A549 (cell line): ENCODE data around the gene MPZ. TPM values are rescaled to one million over a fixed set of nuclear protein-coding genes. Genes with fewer than 3 reads are reported as not detected.
"Not testable (repeated sequence)": the region's sequence is repeated elsewhere in the genome, so short reads cannot be mapped to it uniquely, and the experiment has no call there.

ENCODE experiments used
- ATAC-seq, 2 experiments: fragments of 200-7000 bp in 1 of 2; fragments of >200 bp in 1 of 2; cut with Nextera tagmentation in 1 of 2; cut with Tn5 transposase in 1 of 2; 3 replicates each; pipeline versions ENCODE4 v1.8.0 to v1.9.1; 2018 to 2020; ENCODE audit warnings: mild to moderate bottlenecking in 1 of 2, moderate library complexity in 1 of 2
- CTCF ChIA-PET: fragments of 300-600 bp; sonication (Branson Sonifier 250); formaldehyde crosslinking; extraction: SDS; loops from one replicate; lab custom pipeline; 2021; ENCODE audit warnings: antibody characterized with exemption, inconsistent platforms; lab: Yijun Ruan, JAX
- POLR2A ChIA-PET: fragments of 350-600 bp; formaldehyde crosslinking; extraction: SDS; loops from one replicate; lab custom pipeline; 2021; ENCODE audit warnings: antibody characterized with exemption, inconsistent platforms; lab: Yijun Ruan, JAX
- DNase-seq, 2 experiments: peaks; one replicate each; pipeline versions ENCODE4 v3.0.0 to v3.0.0-alpha.2; 2011 to 2016; ENCODE audit warnings: low read depth in 1 of 2, low spot score in 1 of 2
- FAIRE-seq: peaks from 2 replicates; lab custom pipeline; 2011; peaks lifted over from hg19 to GRCh38; lab: Jason Lieb, UNC
- H3K27ac ChIP-seq, 2 experiments: fragments of >200 bp; sonication (Bioruptor Twin); formaldehyde crosslinking; 3 replicates each; pipeline ENCODE4 v1.5.1; 2016 to 2017
- H3K4me1 ChIP-seq: fragments of >200 bp; sonication (Bioruptor Twin); formaldehyde crosslinking; 3 replicates; pipeline ENCODE4 v1.6.1; 2016
- H3K4me2 ChIP-seq: fragments of >200 bp; sonication (Bioruptor Twin); formaldehyde crosslinking; 3 replicates; pipeline ENCODE4 v1.6.1; 2016
- H3K4me3 ChIP-seq: fragments of >200 bp; sonication (Bioruptor Twin); formaldehyde crosslinking; 3 replicates; pipeline ENCODE4 v1.5.1; 2016
- H3K9me3 ChIP-seq: fragments of >200 bp; sonication (Bioruptor Twin); formaldehyde crosslinking; 3 replicates; pipeline ENCODE4 v1.6.1; 2016
- BHLHE40 ChIP-seq: IDR thresholded peaks from 2 replicates; pipeline ENCODE4 v1.6.1; 2012; ENCODE audit warnings: low read depth, low read length, inconsistent platforms
- CBX2 ChIP-seq: fragments of 200-600 bp; sonication (generic); IDR thresholded peaks from 2 replicates; pipeline ENCODE4 v1.6.1; 2016; ENCODE audit warnings: low read depth, mild to moderate bottlenecking, borderline replicate concordance
- CEBPB ChIP-seq, 2 experiments: fragments of >200 bp in 1 of 2; sonication (Bioruptor Twin) in 1 of 2; formaldehyde crosslinking in 1 of 2; IDR thresholded peaks; 2 replicates each; pipeline ENCODE4 v1.6.1; 2012 to 2016
- CHD2 ChIP-seq: fragments of 150-350 bp; IDR thresholded peaks from 2 replicates; pipeline ENCODE4 v1.6.1; 2014; ENCODE audit warnings: low read length; ENCODE audit not compliant: partially characterized antibody
- CHD4 ChIP-seq: fragments of 200-600 bp; sonication (generic); IDR thresholded peaks from 2 replicates; pipeline ENCODE4 v1.6.1; 2016; ENCODE audit warnings: antibody characterized with exemption, mild to moderate bottlenecking, borderline replicate concordance
- CTCF ChIP-seq: fragments of >200 bp; sonication (Bioruptor Twin); formaldehyde crosslinking; IDR thresholded peaks from 3 replicates; pipeline ENCODE4 v1.5.1; 2016
- EP300 ChIP-seq, 2 experiments: fragments of >200 bp; sonication (Bioruptor Twin); formaldehyde crosslinking; IDR thresholded peaks; 2 replicates in 1 of 2; 3 replicates in 1 of 2; pipeline ENCODE4 v1.6.1; 2016 to 2017
- GATA3 ChIP-seq: IDR thresholded peaks from 2 replicates; pipeline ENCODE4 v1.6.1; 2012; ENCODE audit warnings: borderline replicate concordance
- HES2 ChIP-seq: fragments of >200 bp; sonication (Bioruptor Twin); formaldehyde crosslinking; IDR thresholded peaks from 2 replicates; pipeline ENCODE4 v1.6.1; 2016
- HEYL ChIP-seq: fragments of 250-450 bp; sonication (Bioruptor Pico); IDR thresholded peaks from 2 replicates; pipeline ENCODE4 v1.8.0; 2021; ENCODE audit warnings: mild to moderate bottlenecking, moderate library complexity
- HOXA7 ChIP-seq: fragments of 250-450 bp; sonication (Bioruptor Pico); IDR thresholded peaks from 2 replicates; pipeline ENCODE4 v1.5.0; 2020; ENCODE audit warnings: mild to moderate bottlenecking, moderate library complexity
- JUN ChIP-seq, 2 experiments: fragments of >200 bp; sonication (Bioruptor Twin); formaldehyde crosslinking; IDR thresholded peaks; 2 replicates in 1 of 2; 3 replicates in 1 of 2; pipeline ENCODE4 v1.6.1; 2016 to 2017
- KDM1A ChIP-seq: fragments of 200-600 bp; sonication (generic); IDR thresholded peaks from 2 replicates; pipeline ENCODE4 v1.6.1; 2016; ENCODE audit warnings: low read depth, mild to moderate bottlenecking
- MAFK ChIP-seq: fragments of 450-650 bp; IDR thresholded peaks from 2 replicates; pipeline ENCODE4 v1.6.1; 2014; ENCODE audit not compliant: partially characterized antibody
- NPAS2 ChIP-seq: fragments of 250-450 bp; sonication (Bioruptor Pico); IDR thresholded peaks from 2 replicates; pipeline ENCODE4 v1.8.0; 2022; ENCODE audit warnings: mild to moderate bottlenecking, moderate library complexity, borderline replicate concordance
- PBX3 ChIP-seq: IDR thresholded peaks from 2 replicates; pipeline ENCODE4 v1.6.1; 2012
- PHF8 ChIP-seq: fragments of 200-600 bp; sonication (generic); IDR thresholded peaks from 2 replicates; pipeline ENCODE4 v1.6.1; 2016; ENCODE audit warnings: low read depth, mild to moderate bottlenecking, antibody characterized with exemption, moderate library complexity, borderline replicate concordance
- POLR2AphosphoS2 ChIP-seq: conservative IDR thresholded peaks from 2 replicates; pipeline ENCODE4 v1.6.1; 2012; ENCODE audit warnings: low read length, improper control_type of control experiment, inconsistent platforms
- RAD21 ChIP-seq, 2 experiments: fragments of >200 bp in 1 of 2; sonication (Bioruptor Twin) in 1 of 2; formaldehyde crosslinking in 1 of 2; IDR thresholded peaks in 1 of 2; conservative IDR thresholded peaks in 1 of 2; 2 replicates in 1 of 2; 3 replicates in 1 of 2; pipeline ENCODE4 v1.6.1; 2012 to 2018; ENCODE audit warnings: inconsistent platforms in 1 of 2
- RARB ChIP-seq: fragments of 250-450 bp; sonication (Bioruptor Pico); IDR thresholded peaks from 2 replicates; pipeline ENCODE4 v1.8.0; 2021; ENCODE audit warnings: mild to moderate bottlenecking, moderate library complexity
- RNF2 ChIP-seq: fragments of 200-600 bp; sonication (generic); IDR thresholded peaks from 2 replicates; pipeline ENCODE4 v1.6.1; 2016; ENCODE audit warnings: low read depth, mild to moderate bottlenecking, antibody characterized with exemption, moderate library complexity, borderline replicate concordance
- TFCP2L1 ChIP-seq: fragments of 250-450 bp; sonication (Bioruptor Pico); IDR thresholded peaks from 2 replicates; pipeline ENCODE4 v1.5.0; 2021; ENCODE audit warnings: mild to moderate bottlenecking
- TP53 ChIP-seq: fragments of 250-450 bp; sonication (Bioruptor Pico); IDR thresholded peaks from 2 replicates; pipeline ENCODE4 v1.5.0; 2021; ENCODE audit warnings: mild to moderate bottlenecking, moderate library complexity
- WGBS: methylation state at CpG from one replicate; pipeline ENCODE4 v1.1.6; 2017; ENCODE audit errors: missing lambda C conversion rate; 5-methylcytosine and 5-hydroxymethylcytosine counted together
- polyA plus RNA-seq, 4 experiments: library from polyadenylated mRNA; depleted of rRNA in 3 of 4; stranded (reverse); fragments of >200 nt; fragmentation: RNase III in 1 of 4; extraction: RNeasy Plus Mini Kit Qiagen cat#74134 plus additional on column Dnase treatment in 1 of 4; gene quantifications; 2 replicates in 3 of 4; 3 replicates in 1 of 4; pipeline ENCODE4 v1.2.3, GENCODE V29; 2011 to 2017
- TF ChIP-seq, protein P1 (sequence below): IDR thresholded peaks from 2 replicates; pipeline ENCODE4 v1.6.1; 2012
- TF ChIP-seq, protein P2 (sequence below): fragments of 250-450 bp; sonication (Bioruptor Pico); IDR thresholded peaks from 2 replicates; pipeline ENCODE4 v1.5.0; 2020; ENCODE audit warnings: low read depth, mild to moderate bottlenecking, moderate library complexity

The MPZ gene
- polyA plus RNA-seq, 2 of the 4 experiments (the other 2 are of a cell fraction): 0.17 to 0.83 TPM

DNA sequence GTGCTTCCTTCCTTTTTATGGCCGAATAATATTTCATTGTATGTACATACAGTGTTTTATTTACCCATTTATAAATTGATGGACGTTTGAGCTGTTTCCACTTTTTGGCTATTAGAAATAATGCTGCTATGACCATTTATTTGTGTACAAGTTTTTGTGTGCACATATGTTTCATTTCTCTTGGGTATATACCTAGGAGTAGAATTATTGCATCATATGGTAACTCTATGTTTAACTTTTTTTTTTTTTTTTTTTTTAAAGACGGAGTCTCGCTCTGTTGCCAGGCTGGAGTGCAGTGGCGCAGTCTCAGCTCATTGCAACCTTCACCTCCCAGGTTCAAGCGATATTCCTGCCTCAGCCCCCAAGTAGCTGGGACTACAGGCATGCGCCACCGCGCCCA is 23.4 kb upstream of the MPZ start:
- Histone ChIP-seq H3K4me3 (no peak overlapping the region), H3K9me3 (no peaks in the 10 kb centered on the region), H3K4me1 (no peaks in the 10 kb centered on the region)
- FAIRE-seq (no peak), ATAC-seq (no peak)
- POLR2A ChIA-PET: no interaction called here
- TF ChIP-seq RARB (CRISPR knock-in tag) (no peak), RAD21 (conservative IDR thresholded peaks at IDR 0.05 in 1 of 2, IDR thresholded peaks at IDR 0.05 in 1 of 2) (no peak), KDM1A (no peak), TP53 (CRISPR knock-in tag) (no peak), HOXA7 (CRISPR knock-in tag) (no peak), CHD4 (no peak), RNF2 (no peak), CBX2 (no peak), EP300 (IDR thresholded peaks at IDR 0.05) (no peak), TFCP2L1 (CRISPR knock-in tag) (no peak), PBX3 (no peak), HES2 (no peak), JUN (IDR thresholded peaks at IDR 0.05) (no peak)
- TF ChIP-seq, protein P1, sequence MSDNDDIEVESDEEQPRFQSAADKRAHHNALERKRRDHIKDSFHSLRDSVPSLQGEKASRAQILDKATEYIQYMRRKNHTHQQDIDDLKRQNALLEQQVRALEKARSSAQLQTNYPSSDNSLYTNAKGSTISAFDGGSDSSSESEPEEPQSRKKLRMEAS: no peak
- TF ChIP-seq, all 56 proteins: peak for 0
- DNase-seq: no peak
- no peak overlapping the region for H3K4me2 ChIP-seq
- CTCF ChIA-PET: interaction anchor here (0.6 to 3.2 kb wide), 6 partner anchors 19 to 463 kb away, joined by 3 to 14 read pairs (median 3); partner anchors contain the start of gene SDHC
- no peak overlapping the region for H3K27ac ChIP-seq
- 91% methylated on average over 9 of the region's 9 CpGs for WGBS

DNA sequence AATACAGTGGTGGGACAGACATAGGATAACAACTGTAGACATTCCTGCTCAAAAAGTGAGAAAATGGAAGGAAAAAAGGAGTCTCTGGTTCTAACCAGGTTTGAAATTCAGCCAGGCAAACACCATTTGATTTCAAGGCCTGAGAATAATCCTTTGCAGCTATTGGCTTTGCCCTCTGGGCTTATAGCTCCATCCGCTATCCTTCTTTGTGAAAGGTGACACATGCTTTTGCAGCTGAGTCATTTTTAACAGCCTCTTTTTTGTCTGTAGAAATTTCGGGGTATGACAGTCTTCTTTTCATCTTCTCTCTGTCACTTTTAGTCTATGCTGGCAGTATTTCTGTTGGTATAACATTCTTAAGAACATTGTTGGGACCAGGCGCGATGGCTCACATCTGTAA is 20.6 kb upstream of the MPZ start:
- Histone ChIP-seq H3K4me1 (no peaks in the 10 kb centered on the region), H3K27ac (no peak overlapping the region), H3K4me3 (no peak overlapping the region), H3K9me3 (no peaks in the 10 kb centered on the region), H3K4me2 (no peak overlapping the region)
- no peak for DNase-seq
- 90% methylated on average over 4 of the region's 4 CpGs for WGBS
- no peak for FAIRE-seq
- no peak for ATAC-seq
- TF ChIP-seq MAFK (no peak), RARB (CRISPR knock-in tag) (no peak), CBX2 (no peak), CTCF (no peak), POLR2AphosphoS2 (no peak), CHD2 (no peak), HEYL (CRISPR knock-in tag) (no peak)
- TF ChIP-seq, protein P2, sequence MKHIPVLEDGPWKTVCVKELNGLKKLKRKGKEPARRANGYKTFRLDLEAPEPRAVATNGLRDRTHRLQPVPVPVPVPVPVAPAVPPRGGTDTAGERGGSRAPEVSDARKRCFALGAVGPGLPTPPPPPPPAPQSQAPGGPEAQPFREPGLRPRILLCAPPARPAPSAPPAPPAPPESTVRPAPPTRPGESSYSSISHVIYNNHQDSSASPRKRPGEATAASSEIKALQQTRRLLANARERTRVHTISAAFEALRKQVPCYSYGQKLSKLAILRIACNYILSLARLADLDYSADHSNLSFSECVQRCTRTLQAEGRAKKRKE (CRISPR knock-in tag): no peak
- ChIA-PET POLR2A (no interaction called here), CTCF (interaction anchor here (1.1 to 1.9 kb wide), 2 partner anchors 8 to 11 kb away, joined by 4 read pairs; no protein-coding TSS in a partner anchor)

DNA sequence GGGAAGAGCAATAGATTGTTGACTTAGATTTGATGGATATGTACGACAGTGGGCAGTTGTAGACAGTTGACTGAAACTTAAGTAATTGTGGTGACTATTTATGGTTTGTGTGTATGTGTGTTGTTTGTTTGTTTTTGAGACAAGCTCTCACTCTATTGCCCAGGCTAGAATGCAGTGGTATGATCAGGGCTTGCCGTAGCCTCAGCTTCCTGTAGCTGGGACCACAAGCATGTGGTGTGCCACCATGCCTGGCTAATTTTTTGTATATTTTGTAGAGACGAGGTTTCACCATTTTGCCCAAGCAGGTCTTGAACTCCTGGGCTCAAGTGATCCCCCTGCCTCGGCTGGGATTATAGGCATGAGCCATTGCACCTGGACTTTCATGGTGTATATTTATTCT is 14.3 kb upstream of the MPZ start:
- TF ChIP-seq HEYL (CRISPR knock-in tag) (no peak), GATA3 (no peak), PHF8 (no peak), NPAS2 (CRISPR knock-in tag) (no peak), CEBPB (IDR thresholded peaks at IDR 0.05) (no peak), TFCP2L1 (CRISPR knock-in tag) (no peak), BHLHE40 (no peak), RNF2 (no peak), EP300 (IDR thresholded peaks at IDR 0.05) (no peak)
- no peak overlapping the region for H3K4me3 ChIP-seq
- ChIA-PET POLR2A (no interaction called here), CTCF (no interaction called here)
- no peaks in the 10 kb centered on the region for H3K9me3 ChIP-seq
- FAIRE-seq: no peak
- no peak for DNase-seq
- no peak overlapping the region for H3K27ac ChIP-seq
- WGBS: 92% methylated on average over 4 of the region's 4 CpGs
- no peaks in the 10 kb centered on the region for H3K4me1 ChIP-seq
- no peak for ATAC-seq
- H3K4me2 ChIP-seq: no peak overlapping the region

- peak overlapping the region; percentile 93; the same call in 2 of the 3 replicates for H3K4me2 ChIP-seq
- CTCF ChIA-PET, H3K9me3 ChIP-seq, ATAC-seq, POLR2A ChIA-PET, DNase-seq, H3K4me3 ChIP-seq, H3K4me1 ChIP-seq, H3K27ac ChIP-seq, FAIRE-seq: not testable (repeated sequence)
- 93% methylated on average over 17 of the region's 17 CpGs for WGBS
Measured at GRCh38 chr1:161315841-161316674, 6.3 kb upstream of the MPZ start.
